Measurements from ENCODE around the gene DSE. TPM values are rescaled to one million over a fixed set of nuclear protein-coding genes. Genes with fewer than 3 reads are reported as not detected.
A peak's percentile ranks its signal among the peaks of the same experiment; 100 is the strongest.
"Not testable (repeated sequence)": the region's sequence is repeated elsewhere in the genome, so short reads cannot be mapped to it uniquely, and the experiment has no call there.

The DSE gene
- polyA plus RNA-seq (14.4 and 15.0 TPM in 2 replicates), polyA minus RNA-seq (49.2 and 54.8 TPM in 2 replicates)

GRCh38 chr6:116370760-116371119, at the start of gene DSE:
Gene DSE (plus strand): TSS chr6:116370947. CDS start chr6:116399251, 28,304 bp downstream.
- Histone ChIP-seq H3K4me2 (ENCODE audit: low read length) (peak within 1 kb of the TSS; percentile 54), H3K27me3 (ENCODE audit: insufficient read depth, low read depth, low read length) (peaks cover 28% of the 10 kb centered on the region), H3K79me2 (replicated peaks; ENCODE audit: insufficient read depth, low read length) (no peaks in the 10 kb centered on the region), H3K9me2 (ENCODE audit: insufficient read depth, low read length) (no peaks in the 10 kb centered on the region), H3F3A (ENCODE audit: insufficient read depth, low read length, poor library complexity, severe bottlenecking) (no peaks in the 10 kb centered on the region), H2AFZ (ENCODE audit: low read depth, low read length) (no peak within 1 kb of the TSS), H3K9ac (ENCODE audit: low read length) (peak within 1 kb of the TSS; percentile 40), H3K4me3 (ENCODE audit: low read length) (peak within 1 kb of the TSS; percentile 81), H4K20me1 (ENCODE audit: insufficient read depth) (no peaks in the 10 kb centered on the region), H3K27ac (ENCODE audit: low read length) (no peak within 1 kb of the TSS), H3K36me3 (ENCODE audit: insufficient read depth, low read length) (no peaks in the 10 kb centered on the region), H3K9me3 (ENCODE audit: low read length) (no peaks in the 10 kb centered on the region)
- no peak for TF ChIP-seq RAD21 (conservative IDR thresholded peaks at IDR 0.05)
- TF ChIP-seq POLR2AphosphoS5 (IDR thresholded peaks at IDR 0.05) = no peak
- no peak for TF ChIP-seq EZH2 (IDR thresholded peaks at IDR 0.05; ENCODE audit: borderline replicate concordance, insufficient read depth, low read length, poor library complexity, severe bottlenecking)
- no peak for TF ChIP-seq TAF1 (IDR thresholded peaks at IDR 0.05; ENCODE audit: low read depth)
- no peak for TF ChIP-seq SMC3 (conservative IDR thresholded peaks at IDR 0.05; ENCODE audit: poor library complexity)
- TF ChIP-seq MXI1 (conservative IDR thresholded peaks at IDR 0.05; ENCODE audit: poor library complexity, severe bottlenecking) = no peak
- TF ChIP-seq REST (IDR thresholded peaks at IDR 0.05; ENCODE audit: borderline replicate concordance) = no peak
- no peak for TF ChIP-seq CTCF (IDR thresholded peaks at IDR 0.05; ENCODE audit: poor library complexity, severe bottlenecking)
- TF ChIP-seq EP300 (conservative IDR thresholded peaks at IDR 0.05; ENCODE audit: poor library complexity, severe bottlenecking) = no peak

- H3K79me2 ChIP-seq (replicated peaks; ENCODE audit: insufficient read depth, low read length); H3K27me3 ChIP-seq (ENCODE audit: insufficient read depth, low read depth, low read length); H3K9me3 ChIP-seq (ENCODE audit: low read length); H2AFZ ChIP-seq (ENCODE audit: low read depth, low read length); H4K20me1 ChIP-seq (ENCODE audit: insufficient read depth); H3K4me3 ChIP-seq (ENCODE audit: low read length); H3K27ac ChIP-seq (ENCODE audit: low read length); H3K36me3 ChIP-seq (ENCODE audit: insufficient read depth, low read length); H3K9ac ChIP-seq (ENCODE audit: low read length); H3F3A ChIP-seq (ENCODE audit: insufficient read depth, low read length, poor library complexity, severe bottlenecking); H3K9me2 ChIP-seq (ENCODE audit: insufficient read depth, low read length); H3K4me2 ChIP-seq (ENCODE audit: low read length): not testable (repeated sequence)
Observed at GRCh38 chr6:116321933-116322332, 48.8 kb upstream of the DSE start.

- no peak overlapping the region for H3K4me2 ChIP-seq (ENCODE audit: low read length)
- no peaks in the 10 kb centered on the region for H3F3A ChIP-seq (ENCODE audit: insufficient read depth, low read length, poor library complexity, severe bottlenecking)
- H3K4me3 ChIP-seq (ENCODE audit: low read length) = no peak overlapping the region
Observed at GRCh38 chr6:116323863-116324262, 46.9 kb upstream of the DSE start.

GRCh38 chr6:116325634-116326132, 45.1 kb upstream of the DSE start:
- H3F3A ChIP-seq (ENCODE audit: insufficient read depth, low read length, poor library complexity, severe bottlenecking); H4K20me1 ChIP-seq (ENCODE audit: insufficient read depth); H3K36me3 ChIP-seq (ENCODE audit: insufficient read depth, low read length); H3K9me2 ChIP-seq (ENCODE audit: insufficient read depth, low read length); H3K79me2 ChIP-seq (replicated peaks; ENCODE audit: insufficient read depth, low read length); H3K4me2 ChIP-seq (ENCODE audit: low read length); H2AFZ ChIP-seq (ENCODE audit: low read depth, low read length); H3K9ac ChIP-seq (ENCODE audit: low read length); H3K27me3 ChIP-seq (ENCODE audit: insufficient read depth, low read depth, low read length); H3K27ac ChIP-seq (ENCODE audit: low read length); H3K9me3 ChIP-seq (ENCODE audit: low read length); H3K4me3 ChIP-seq (ENCODE audit: low read length): not testable (repeated sequence)

More at GRCh38 chr6:116323863-116324262, 46.9 kb upstream of the DSE start:
- Histone ChIP-seq H2AFZ (ENCODE audit: low read depth, low read length) (no peak overlapping the region), H4K20me1 (ENCODE audit: insufficient read depth) (no peaks in the 10 kb centered on the region), H3K9me3 (ENCODE audit: low read length) (no peaks in the 10 kb centered on the region), H3K27me3 (ENCODE audit: insufficient read depth, low read depth, low read length) (no peaks in the 10 kb centered on the region), H3K9me2 (ENCODE audit: insufficient read depth, low read length) (no peaks in the 10 kb centered on the region), H3K9ac (ENCODE audit: low read length) (no peak overlapping the region), H3K79me2 (replicated peaks; ENCODE audit: insufficient read depth, low read length) (no peaks in the 10 kb centered on the region), H3K36me3 (ENCODE audit: insufficient read depth, low read length) (no peaks in the 10 kb centered on the region), H3K27ac (ENCODE audit: low read length) (no peak overlapping the region)
- TF ChIP-seq MXI1 (conservative IDR thresholded peaks at IDR 0.05; ENCODE audit: poor library complexity, severe bottlenecking) (no peak), RAD21 (conservative IDR thresholded peaks at IDR 0.05) (no peak), SMC3 (conservative IDR thresholded peaks at IDR 0.05; ENCODE audit: poor library complexity) (no peak)

Data from neural cell (in vitro differentiated cells).